Measurements from ENCODE around the gene ALX3.

ALX3 gene

GRCh38 chr1:110089561-110090275 lies 19.2 kb upstream of the ALX3 start:
- no peak overlapping the region for H3K4me3 ChIP-seq (ENCODE audit: low read depth, low read length)
- TF ChIP-seq CTCF (IDR thresholded peaks at IDR 0.05; ENCODE audit: borderline replicate concordance, insufficient read depth, low read depth, low read length), result no peak

DNA sequence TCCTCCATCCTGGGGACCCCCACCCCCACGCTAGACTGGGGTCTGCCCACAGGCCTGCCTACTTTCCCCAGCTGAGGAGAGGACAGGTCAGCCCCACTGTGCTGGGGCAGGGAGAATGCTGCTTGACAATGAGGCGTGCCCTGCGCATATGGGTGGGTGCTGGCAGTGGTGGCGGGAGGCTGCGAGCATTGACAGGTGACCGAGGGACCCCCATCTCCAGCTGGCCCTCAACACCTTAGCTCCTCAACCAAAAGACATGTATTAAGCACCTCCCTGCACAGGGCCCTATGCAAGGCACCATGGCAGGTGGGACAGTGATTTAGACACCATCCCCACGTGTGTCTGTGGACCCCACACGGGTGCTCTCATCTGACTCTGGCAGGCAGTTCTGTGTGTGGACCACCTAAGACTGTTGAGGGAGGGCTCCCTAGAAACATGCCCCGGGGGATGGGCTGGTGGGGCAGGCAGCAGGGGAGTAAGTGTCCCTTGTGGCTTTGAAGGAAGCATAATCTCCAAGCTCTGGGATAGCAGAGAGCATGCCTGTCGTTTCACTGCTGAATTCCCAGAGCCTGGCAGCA lies 18.4 kb upstream of the ALX3 start:
- TF ChIP-seq CTCF (IDR thresholded peaks at IDR 0.05; ENCODE audit: borderline replicate concordance, insufficient read depth, low read depth, low read length), result no peak
- no peak overlapping the region for H3K4me3 ChIP-seq (ENCODE audit: low read depth, low read length)

DNA sequence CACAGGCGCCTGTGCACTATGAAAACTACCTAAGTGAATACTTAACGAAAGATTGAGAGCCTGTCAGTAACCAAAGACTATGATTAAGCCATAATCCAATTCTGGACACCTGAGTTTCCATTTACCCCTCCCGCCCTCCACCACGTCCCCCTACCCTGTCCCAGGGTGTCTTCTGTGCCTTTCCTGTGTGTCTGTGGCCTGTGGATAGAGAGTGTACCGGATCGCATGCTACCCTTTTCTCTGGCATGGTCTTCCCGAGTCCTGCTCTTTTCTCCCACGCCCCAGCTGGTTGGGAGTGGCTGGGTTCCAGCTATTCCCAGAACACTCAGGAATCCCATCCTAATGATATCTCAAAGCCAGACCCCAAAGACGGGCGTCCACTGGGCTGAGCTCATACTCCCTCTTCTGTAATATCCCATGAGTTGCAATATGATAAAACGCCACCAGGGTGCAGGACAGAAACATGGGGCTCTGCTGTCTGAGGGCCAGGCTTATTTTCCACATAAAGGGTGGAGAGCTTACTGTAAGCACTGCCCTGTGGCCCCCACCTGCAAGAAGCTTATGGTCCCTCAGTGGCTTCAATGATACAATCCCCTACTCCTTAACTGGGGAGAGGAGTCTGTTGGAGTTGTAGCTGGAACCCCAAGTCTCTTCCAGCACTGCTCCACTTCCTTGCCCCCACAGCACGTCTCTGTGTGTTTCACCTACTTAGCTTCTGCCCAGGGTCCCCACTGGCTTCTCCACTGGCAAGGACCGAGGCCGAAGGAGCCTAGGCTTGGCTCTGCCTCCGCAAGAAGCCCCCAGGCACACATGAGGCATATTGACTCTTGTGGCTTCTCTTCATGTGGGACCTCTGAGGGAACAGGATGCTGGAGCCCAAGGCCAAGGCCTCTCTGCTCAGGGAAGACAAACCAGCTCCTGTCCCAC lies 17.6 kb upstream of the ALX3 start:
- H3K4me3 ChIP-seq (ENCODE audit: low read depth, low read length), result no peak overlapping the region

GRCh38 chr1:110086961-110087360 lies 16.5 kb upstream of the ALX3 start:
- TF ChIP-seq CTCF (IDR thresholded peaks at IDR 0.05; ENCODE audit: borderline replicate concordance, insufficient read depth, low read depth, low read length), result no peak
- H3K4me3 ChIP-seq (ENCODE audit: low read depth, low read length), result no peak overlapping the region

More for the DNA sequence above, 17.6 kb upstream of the ALX3 start:
- peak; percentile 65; the same call in 1 of the 2 replicates for TF ChIP-seq CTCF (IDR thresholded peaks at IDR 0.05; ENCODE audit: borderline replicate concordance, insufficient read depth, low read depth, low read length)

DNA sequence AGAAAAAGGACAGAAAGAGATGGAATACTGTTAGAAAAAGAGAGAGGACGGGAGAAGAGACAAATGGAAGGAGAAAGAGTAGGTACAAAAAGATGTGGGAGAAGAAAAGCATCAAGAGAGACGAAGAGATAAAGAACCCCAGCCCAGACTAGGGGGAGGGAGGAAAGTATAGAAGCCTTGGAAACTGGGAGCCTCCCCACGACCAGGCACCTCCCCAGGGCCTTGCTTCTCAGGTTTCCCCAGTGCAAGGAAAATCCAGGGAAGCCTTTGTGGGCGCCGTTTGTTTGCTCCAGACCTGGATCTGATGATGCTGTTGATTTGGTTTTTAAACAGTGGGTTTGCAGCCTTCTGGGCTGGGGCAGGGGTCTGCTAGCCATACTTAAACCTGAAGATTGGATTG lies 15.2 kb upstream of the ALX3 start:
- TF ChIP-seq CTCF (IDR thresholded peaks at IDR 0.05; ENCODE audit: borderline replicate concordance, insufficient read depth, low read depth, low read length), result no peak
- H3K4me3 ChIP-seq (ENCODE audit: low read depth, low read length), result no peak overlapping the region

- no peak for TF ChIP-seq CTCF (IDR thresholded peaks at IDR 0.05; ENCODE audit: borderline replicate concordance, insufficient read depth, low read depth, low read length)
- peak overlapping the region; percentile 57 for H3K4me3 ChIP-seq (ENCODE audit: low read depth, low read length)
These were observed 14.0 kb upstream of the ALX3 start for GRCh38 chr1:110084227-110085078.

Measured in GM12875 (cell line).